Measurements from ENCODE around the gene GABRD.

The GABRD gene

GRCh38 chr1:2016123-2016522, 3.0 kb upstream of the GABRD start:
- Histone ChIP-seq H3K27me3 (peaks cover 92% of the 10 kb centered on the region), H3K36me3 (no peaks in the 10 kb centered on the region), H3K4me3 (ENCODE audit: low read depth in 1 of 2, low read length in 1 of 2) (no peak overlapping the region)

DNA sequence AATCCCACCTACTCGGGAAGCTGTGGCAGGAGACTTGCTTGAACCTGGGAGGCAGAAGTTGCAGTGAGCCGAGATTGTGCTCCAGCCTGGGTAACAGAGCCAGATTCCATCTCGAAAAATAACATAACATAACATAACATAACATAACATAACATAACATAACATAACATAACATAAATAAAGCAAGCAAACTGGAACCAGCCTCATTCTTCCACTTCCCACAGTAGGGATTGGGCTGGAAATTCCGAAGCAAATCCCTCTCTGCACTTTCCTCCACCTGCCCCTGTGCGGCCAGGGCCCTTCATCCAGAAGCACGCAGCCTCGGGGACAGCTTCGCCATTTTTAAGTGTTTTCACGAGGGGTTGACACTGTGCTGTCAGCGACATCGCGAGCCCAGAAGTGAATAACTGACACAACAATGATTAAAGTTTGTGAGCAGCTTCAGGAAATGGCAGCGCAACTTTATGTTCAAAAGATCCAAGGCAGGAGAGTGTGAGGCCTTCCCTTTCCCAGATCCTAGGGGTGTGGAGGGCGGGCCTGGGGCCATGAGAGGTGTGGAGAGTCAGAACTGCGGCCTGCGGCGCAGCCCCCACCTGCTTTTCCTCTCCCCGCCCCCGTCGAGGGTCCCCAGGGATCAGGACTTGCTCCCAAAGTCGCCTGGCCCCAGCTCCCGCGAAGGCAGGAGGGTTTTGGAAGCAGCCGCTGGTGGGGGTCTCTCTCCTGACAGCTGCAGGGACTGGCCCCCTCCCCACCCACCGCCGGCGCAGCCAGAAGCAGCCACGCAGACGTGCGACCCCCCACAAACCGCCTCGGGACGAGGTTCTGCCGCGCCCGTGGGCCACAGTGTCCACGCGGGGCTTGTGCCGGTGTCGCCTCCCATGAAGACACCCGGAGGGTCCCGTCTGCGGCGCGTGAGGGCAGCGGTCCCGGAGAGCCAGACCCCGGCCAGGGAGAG, 651 bp upstream of the GABRD start:
- Histone ChIP-seq H3K9me3 (no peaks in the 10 kb centered on the region), H3K27ac (no peak overlapping the region), H3K4me3 (ENCODE audit: low read depth in 1 of 2, low read length in 1 of 2) (no peak overlapping the region), H3K4me1 (ENCODE audit: control insufficient read depth in 1 of 2, insufficient read depth in 1 of 2, low read depth in 1 of 2, low read length in 1 of 2) (no peaks in the 10 kb centered on the region), H3K27me3 (peaks cover 96% of the 10 kb centered on the region), H3K36me3 (no peaks in the 10 kb centered on the region)
- no peak for TF ChIP-seq CTCF (IDR thresholded peaks at IDR 0.05)

More at GRCh38 chr1:2016123-2016522, 3.0 kb upstream of the GABRD start:
- Histone ChIP-seq H3K27ac (no peak overlapping the region), H3K9me3 (no peaks in the 10 kb centered on the region), H3K4me1 (ENCODE audit: control insufficient read depth in 1 of 2, insufficient read depth in 1 of 2, low read depth in 1 of 2, low read length in 1 of 2) (no peaks in the 10 kb centered on the region)
- TF ChIP-seq CTCF (IDR thresholded peaks at IDR 0.05), result no peak

- Histone ChIP-seq H3K4me3 (ENCODE audit: low read depth in 1 of 2, low read length in 1 of 2) (no peak overlapping the region), H3K27me3 (peaks cover 95% of the 10 kb centered on the region), H3K27ac (no peak overlapping the region), H3K4me1 (ENCODE audit: control insufficient read depth in 1 of 2, insufficient read depth in 1 of 2, low read depth in 1 of 2, low read length in 1 of 2) (no peaks in the 10 kb centered on the region), H3K9me3 (no peaks in the 10 kb centered on the region), H3K36me3 (no peaks in the 10 kb centered on the region)
- no peak for TF ChIP-seq CTCF (IDR thresholded peaks at IDR 0.05)
Observed at GRCh38 chr1:2019571-2020309, 595 bp downstream of the GABRD start.

DNA sequence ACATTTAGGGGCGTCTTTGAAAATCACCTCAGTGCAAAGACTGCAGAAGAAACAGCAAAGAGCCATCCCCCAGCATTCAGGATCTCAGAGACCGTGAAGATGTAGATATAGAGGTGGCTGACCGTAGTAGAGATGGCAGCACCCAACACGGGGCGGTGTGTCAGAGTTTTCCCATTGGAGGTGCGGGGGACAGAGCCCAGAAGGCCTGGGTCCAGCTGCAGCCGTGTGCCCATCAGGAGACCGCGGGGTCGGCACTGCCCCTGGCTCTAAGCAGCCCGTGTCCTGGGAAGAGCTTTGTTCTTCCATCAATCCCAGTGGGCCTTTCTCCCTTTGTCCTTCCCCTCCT, 1.1 kb downstream of the GABRD start:
- Histone ChIP-seq H3K4me1 (ENCODE audit: control insufficient read depth in 1 of 2, insufficient read depth in 1 of 2, low read depth in 1 of 2, low read length in 1 of 2) (peaks cover 0 to under 1% of the 10 kb centered on the region in 2 experiments), H3K27me3 (peaks cover 95% of the 10 kb centered on the region), H3K27ac (no peak overlapping the region), H3K36me3 (no peaks in the 10 kb centered on the region), H3K9me3 (no peaks in the 10 kb centered on the region), H3K4me3 (ENCODE audit: low read depth in 1 of 2, low read length in 1 of 2) (no peak overlapping the region)
- no peak for TF ChIP-seq CTCF (IDR thresholded peaks at IDR 0.05)

DNA sequence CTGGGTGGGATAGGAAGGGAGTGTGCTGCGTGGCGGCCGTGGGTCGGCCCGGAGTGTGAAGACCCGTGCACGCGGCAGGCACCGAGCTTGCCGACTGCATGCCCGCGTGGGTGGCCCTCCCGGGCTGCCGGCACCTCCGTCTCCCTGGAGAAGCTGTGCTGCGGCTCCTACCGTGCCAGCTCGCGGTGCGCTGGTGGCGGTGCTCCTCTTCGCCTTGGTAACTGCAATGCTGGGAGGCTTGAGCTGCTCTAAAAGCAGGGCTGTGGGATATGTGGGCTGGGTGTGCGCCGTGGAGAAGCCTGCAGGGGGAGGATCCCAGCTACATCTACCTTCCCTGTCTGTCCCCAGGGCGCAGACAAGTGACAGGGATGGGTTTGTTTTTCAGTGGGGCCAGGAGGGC, 2.4 kb downstream of the GABRD start:
- TF ChIP-seq CTCF (IDR thresholded peaks at IDR 0.05), result no peak
- peaks cover 92% of the 10 kb centered on the region for H3K27me3 ChIP-seq
- no peak overlapping the region for H3K27ac ChIP-seq
- no peaks in the 10 kb centered on the region for H3K9me3 ChIP-seq
- H3K4me3 ChIP-seq (ENCODE audit: low read depth in 1 of 2, low read length in 1 of 2), result no peak overlapping the region
- H3K4me1 ChIP-seq (ENCODE audit: control insufficient read depth in 1 of 2, insufficient read depth in 1 of 2, low read depth in 1 of 2, low read length in 1 of 2), result peaks cover 0 to 8% of the 10 kb centered on the region in 2 experiments
- no peaks in the 10 kb centered on the region for H3K36me3 ChIP-seq

All from neutrophil (primary cell).